Measurements from ENCODE around the gene DQX1.

DQX1 gene

GRCh38 chr2:74507926-74508520 is 18.0 kb downstream of the DQX1 start:
- DNase-seq (ENCODE audit: low spot score), result peak; percentile 80

DNA sequence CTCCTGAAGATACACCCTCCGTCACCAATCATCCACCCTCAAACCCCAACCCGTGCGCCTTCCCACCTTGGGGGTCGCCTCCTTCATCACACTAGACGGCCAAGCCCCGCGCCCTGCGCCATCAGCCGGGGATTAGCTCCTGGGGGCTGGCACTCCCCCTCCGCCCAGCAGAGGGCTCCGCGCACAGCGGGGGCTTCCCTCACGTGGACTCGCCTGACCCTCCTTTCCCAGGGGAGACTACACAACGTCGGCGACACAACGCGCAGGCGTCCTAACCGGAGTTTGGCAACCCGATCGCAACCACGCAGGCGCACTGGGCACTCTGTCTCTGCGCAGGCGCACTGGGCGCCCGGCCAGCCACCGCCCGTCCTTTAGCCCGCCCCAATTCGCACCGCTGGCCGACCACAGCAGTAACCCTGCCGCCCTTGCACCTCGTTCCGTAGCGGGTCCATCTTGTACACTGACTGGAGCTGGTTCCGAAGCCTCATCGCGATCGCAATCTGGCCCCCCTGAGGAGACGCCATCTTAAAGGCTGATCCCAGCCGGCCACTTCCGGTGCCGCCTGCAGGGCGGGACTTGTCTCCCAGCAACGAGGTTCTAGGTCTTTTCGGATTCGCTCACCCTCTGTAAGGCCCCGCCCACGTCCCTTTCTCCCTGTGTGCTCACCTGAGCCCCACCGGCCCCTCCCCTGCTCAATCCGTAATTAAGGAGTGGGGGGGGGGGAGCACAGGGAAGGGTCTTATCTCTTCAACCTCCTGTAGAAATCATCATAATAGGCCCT is 18.7 kb downstream of the DQX1 start, which contains the start of gene PCGF1:
TSS of gene PCGF1 (minus strand) at position 551 of the 781 bp plus-strand sequence. CDS start at position 524, 27 bp downstream.
- DNase-seq (ENCODE audit: low spot score), result peak; percentile 97

DNA sequence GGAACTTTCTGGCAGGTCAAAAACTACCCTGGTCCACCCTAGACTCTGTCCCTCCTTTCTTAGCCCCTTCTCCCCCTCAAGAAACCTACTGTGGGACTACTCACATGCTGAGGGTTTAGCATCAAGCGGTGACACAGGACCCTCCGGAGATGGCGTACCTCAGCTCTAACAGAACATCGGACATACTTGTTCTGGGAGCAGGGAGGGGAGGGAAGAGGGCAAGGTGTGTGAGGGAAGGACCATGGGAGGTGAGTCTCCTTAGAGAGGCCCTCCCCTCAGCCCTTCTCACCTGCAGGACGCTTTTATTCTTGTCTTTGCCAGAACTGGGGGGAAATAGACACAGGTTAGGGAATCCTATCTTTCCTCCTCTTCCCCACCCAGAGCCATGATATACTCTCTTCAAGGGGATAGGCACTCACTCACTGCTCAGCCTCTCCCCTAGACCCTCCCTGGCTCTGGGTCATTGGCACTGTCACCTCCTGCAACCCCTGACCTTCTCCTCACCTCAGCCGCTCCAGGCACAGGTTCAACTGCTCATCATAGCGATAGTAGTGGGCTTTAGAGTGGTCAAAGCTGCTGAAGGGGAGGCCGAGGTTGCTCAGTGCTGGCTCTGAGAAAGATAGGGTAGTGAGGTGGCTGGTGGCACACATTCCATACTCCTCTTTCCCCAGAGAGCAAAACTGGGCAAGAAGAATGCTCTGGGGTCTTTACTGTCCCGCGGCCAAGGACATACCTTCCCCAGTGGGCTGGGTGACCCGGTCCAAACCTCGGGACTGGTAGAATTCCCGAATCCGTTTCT is 20.4 kb downstream of the DQX1 start:
- no peak for DNase-seq (ENCODE audit: low spot score)

- DNase-seq (ENCODE audit: low spot score), result no peak
Observed at GRCh38 chr2:74504591-74504990, 21.4 kb downstream of the DQX1 start.

- DNase-seq (ENCODE audit: low spot score), result no peak
Observed at GRCh38 chr2:74503506-74504475, 22.2 kb downstream of the DQX1 start.

DNA sequence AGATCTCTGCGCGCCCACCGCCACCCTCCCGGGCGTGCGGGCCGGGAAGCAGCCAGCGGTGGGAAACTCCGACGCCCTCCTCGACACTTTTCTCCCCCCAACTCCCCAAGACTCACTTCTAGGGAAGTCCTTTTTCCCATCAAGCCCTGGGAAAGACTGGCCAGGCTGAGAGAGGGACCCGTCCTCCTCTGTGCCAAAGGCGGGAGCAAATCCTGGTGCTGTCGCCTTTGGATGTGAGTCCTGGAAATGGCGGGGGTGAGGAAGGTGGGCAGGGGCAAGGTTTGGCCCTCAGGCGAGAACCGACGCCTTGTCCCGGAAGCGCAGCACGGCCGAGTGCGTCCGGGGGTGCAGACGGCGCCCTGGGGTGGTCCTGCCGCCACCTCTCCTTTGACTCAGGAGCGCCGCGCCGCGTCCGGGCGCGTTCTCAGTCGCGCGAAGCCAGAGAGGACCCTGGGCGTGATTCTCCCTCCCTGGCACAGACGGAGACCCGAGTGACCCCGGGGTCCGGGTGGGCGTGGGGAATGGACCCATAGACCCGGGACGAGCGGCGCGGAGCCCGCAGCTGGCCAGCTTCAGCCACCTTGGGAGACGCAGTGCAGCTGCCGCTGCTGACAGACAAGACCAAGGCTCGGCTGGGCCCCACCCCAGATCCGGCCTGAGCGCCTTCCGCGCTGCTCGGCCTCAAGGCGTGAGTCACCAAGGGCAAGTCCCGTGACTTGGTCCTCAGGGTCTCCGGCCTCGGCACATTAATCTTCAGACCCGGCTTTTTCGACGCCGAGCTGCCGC is 23.1 kb downstream of the DQX1 start:
- peak; percentile 90 for DNase-seq (ENCODE audit: low spot score)

- no peak for DNase-seq (ENCODE audit: low spot score)
Observed at GRCh38 chr2:74502147-74502719, 23.8 kb downstream of the DQX1 start.

DNA sequence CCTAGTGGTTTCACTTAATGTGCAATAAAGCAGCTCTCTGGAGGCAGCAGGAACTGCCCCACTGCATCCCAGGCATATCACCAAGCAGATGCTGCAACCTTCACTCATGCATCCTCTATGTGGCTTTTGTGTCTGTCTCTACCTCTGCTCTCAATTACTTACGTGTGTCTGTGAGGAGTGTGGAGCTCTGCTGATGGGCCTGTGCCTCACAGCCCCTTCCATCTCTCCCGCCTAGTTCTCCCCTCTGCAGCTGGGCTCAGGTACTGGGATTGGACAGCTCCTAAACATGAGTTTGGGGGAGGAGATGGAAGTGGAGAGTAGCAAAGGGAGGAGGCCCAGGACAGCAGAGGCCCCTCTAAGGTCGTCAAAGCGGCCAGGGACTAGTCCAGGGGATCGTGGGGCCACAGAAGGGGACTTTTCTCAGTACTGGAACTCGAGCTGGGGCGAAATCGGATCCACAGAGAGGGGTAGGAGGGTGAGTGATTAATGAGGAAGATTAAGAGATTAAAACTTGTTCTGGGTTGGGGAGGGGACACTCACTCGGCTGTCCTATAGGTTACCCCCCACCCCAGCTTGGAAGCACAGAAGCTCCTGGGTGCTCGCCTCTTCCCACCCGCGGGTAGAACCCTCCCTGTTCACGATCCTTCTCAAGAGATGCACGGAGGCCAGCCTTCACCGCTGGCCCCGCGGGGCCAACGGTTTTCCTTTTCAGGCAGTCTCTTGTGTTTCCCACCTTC is 24.5 kb downstream of the DQX1 start:
- DNase-seq (ENCODE audit: low spot score), result no peak

DNA sequence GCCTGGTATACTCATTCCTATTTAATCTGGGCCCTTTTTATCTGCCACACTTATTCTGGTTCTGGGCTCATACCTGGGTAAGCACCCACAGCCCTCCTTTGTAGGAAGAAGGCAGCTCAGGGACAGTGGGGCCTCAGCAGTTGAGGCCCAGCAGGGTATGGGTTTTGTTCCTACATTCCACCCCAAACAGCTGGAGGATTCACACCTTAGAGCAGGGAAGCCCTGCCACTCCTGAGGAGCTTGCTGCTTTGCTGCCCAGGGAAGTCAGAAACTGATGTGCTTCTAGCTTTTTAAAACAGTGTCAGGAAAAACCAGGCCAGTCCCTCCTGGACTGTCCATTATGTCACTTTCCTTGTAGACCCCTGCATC is 25.5 kb downstream of the DQX1 start:
- no peak for DNase-seq (ENCODE audit: low spot score)

DNA sequence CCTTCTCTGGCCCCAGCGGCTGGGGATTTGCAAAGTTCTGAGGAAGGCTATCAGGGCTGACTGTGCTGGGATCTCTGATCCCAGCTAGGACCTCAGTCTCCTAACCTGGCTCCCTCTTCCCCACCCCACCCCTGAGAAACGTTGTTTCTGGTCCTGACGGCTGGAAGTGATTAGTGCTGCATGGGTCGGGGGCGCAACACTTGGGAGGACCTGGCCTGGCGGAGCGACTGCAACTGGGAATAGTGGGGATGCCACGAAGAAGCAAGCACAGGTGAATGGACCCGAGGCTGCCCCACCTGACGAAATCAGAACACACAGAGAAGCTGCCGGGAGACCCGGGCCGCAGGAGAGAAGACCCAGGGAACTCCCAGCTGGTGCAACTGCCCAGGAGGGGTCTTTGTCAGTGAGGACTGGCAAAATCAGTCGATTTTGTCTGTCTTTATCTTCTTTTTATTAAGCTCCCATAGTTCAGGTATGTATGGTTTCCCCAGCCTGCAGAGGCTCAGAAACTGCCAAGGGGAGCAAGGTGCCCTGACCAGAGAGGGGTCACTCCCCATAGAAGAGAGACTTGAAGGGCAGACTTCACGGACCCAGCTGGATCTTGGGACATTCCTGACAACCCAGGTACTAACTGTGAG is 26.0 kb downstream of the DQX1 start:
- no peak for DNase-seq (ENCODE audit: low spot score)

DNA sequence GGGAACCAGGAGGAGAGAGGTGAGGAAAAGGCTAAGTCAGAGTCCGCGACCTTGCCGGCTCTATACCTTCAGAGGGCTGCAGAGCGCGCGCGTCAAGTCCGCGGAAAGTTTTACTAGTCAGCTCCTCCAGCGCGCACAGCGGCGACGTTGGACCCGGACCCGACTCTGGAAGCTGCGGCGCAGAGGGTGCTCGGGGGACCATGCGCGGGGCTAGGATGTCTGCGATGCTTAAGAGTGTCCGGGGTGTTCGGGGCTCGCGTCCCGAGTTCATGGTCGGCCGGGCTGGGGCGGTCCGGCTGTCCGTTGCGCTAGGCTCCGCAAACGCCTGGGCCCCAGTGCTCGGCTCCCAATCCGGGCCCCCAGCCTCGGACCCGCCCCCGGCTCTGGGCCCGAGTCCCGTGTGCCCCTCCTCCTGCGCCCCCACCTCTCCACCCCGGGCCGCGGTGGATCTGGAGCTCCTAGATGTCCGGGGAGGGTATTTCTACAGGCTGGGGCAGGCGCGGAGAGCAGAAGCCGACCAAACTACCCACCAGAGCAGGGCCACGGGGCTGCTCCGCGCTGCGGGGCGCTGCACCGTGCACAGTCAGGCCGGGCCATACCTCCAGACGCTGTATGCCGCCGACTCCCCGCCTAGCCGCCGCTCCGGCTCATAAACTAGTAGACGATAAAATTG is 26.6 kb downstream of the DQX1 start, which contains the start of gene LBX2:
TSS of gene LBX2 (minus strand) at position 337 of the 673 bp plus-strand sequence. CDS start at position 271, 66 bp downstream.
- DNase-seq (ENCODE audit: low spot score), result no peak

GRCh38 chr2:74498500-74499266 is 27.3 kb downstream of the DQX1 start:
- DNase-seq (ENCODE audit: low spot score), result no peak

GRCh38 chr2:74497777-74498499 is 28.1 kb downstream of the DQX1 start:
- DNase-seq (ENCODE audit: low spot score), result no peak

GRCh38 chr2:74496997-74497776 is 28.8 kb downstream of the DQX1 start:
- DNase-seq (ENCODE audit: low spot score), result no peak

- DNase-seq (ENCODE audit: low spot score), result no peak
Observed at GRCh38 chr2:74495440-74495839, 30.6 kb downstream of the DQX1 start.

GRCh38 chr2:74493546-74493945 is 32.5 kb downstream of the DQX1 start:
- DNase-seq (ENCODE audit: low spot score), result no peak
